ENCODE data around the gene MAP3K20.

GRCh38 chr2:173059292-173059691 lies 16.4 kb upstream of the MAP3K20 start:
- TF ChIP-seq CTCF (conservative IDR thresholded peaks at IDR 0.05; ENCODE audit: low read depth, low read length) (no peak), EZH2 (IDR thresholded peaks at IDR 0.05; ENCODE audit: borderline replicate concordance, low read depth, low read length, poor library complexity, severe bottlenecking) (no peak)

Data from A673 (cell line).